Liver (tissue), 9 donors: ENCODE data around the gene KRTAP12-1. TPM values are rescaled to one million over a fixed set of nuclear protein-coding genes. Genes with fewer than 3 reads are reported as not detected.

Source experiments
- DNase-seq: peaks from one replicate; pipeline ENCODE4 v3.0.0-alpha.2; 2017; ENCODE audit warnings: low spot score
- H3K27ac ChIP-seq, 2 donors: one replicate each; pipeline ENCODE4 v1.7.0; 2013; ENCODE audit warnings: inconsistent platforms in 2 of 2, low read length in 2 of 2, control low read depth in 1 of 2, low read depth in 1 of 2, mild to moderate bottlenecking in 1 of 2
- H3K27me3 ChIP-seq, 4 donors: one replicate each; pipeline versions ENCODE4 v1.6.1 to v1.7.0; 2013; ENCODE audit warnings: low read length in 3 of 4, inconsistent platforms in 1 of 4, mild to moderate bottlenecking in 1 of 4, moderate library complexity in 1 of 4; ENCODE audit not compliant: control insufficient read depth in 4 of 4, insufficient read depth in 4 of 4
- H3K36me3 ChIP-seq, 4 donors: one replicate each; pipeline versions ENCODE4 v1.6.1 to v1.7.0; 2013; ENCODE audit warnings: low read length in 3 of 4, mild to moderate bottlenecking in 3 of 4, low read depth in 1 of 4, moderate library complexity in 1 of 4; ENCODE audit not compliant: control insufficient read depth in 4 of 4, insufficient read depth in 3 of 4
- H3K4me1 ChIP-seq, 4 donors: one replicate each; pipeline versions ENCODE4 v1.6.1 to v1.7.0; 2013; ENCODE audit warnings: low read length in 3 of 4, mild to moderate bottlenecking in 3 of 4, moderate library complexity in 1 of 4; ENCODE audit not compliant: control insufficient read depth in 4 of 4, insufficient read depth in 4 of 4
- H3K4me3 ChIP-seq, 3 donors: one replicate each; pipeline versions ENCODE4 v1.6.1 to v1.7.0; 2013; ENCODE audit warnings: low read length in 3 of 3, control low read depth in 1 of 3, low read depth in 1 of 3, mild to moderate bottlenecking in 1 of 3
- H3K9ac ChIP-seq, 2 donors: one replicate each; pipeline ENCODE4 v1.7.0; 2013; ENCODE audit warnings: low read length in 2 of 2, mild to moderate bottlenecking in 2 of 2, moderate library complexity in 2 of 2, control low read depth in 1 of 2, low read depth in 1 of 2
- H3K9me3 ChIP-seq, 4 donors: one replicate each; pipeline versions ENCODE4 v1.6.1 to v1.7.0; 2013; ENCODE audit warnings: low read length in 3 of 4; ENCODE audit not compliant: control insufficient read depth in 4 of 4
- ATF3 ChIP-seq: IDR thresholded peaks from 2 replicates; pipeline ENCODE4 v1.6.1; 2016; ENCODE audit warnings: antibody characterized with exemption
- EGR1 ChIP-seq, 2 donors: IDR thresholded peaks; 2 replicates each; pipeline ENCODE4 v1.6.1; 2016 to 2018; ENCODE audit warnings: antibody characterized with exemption in 2 of 2, low read depth in 2 of 2
- FOXA1 ChIP-seq: IDR thresholded peaks from 2 replicates; pipeline ENCODE4 v1.6.1; 2016; ENCODE audit warnings: antibody characterized with exemption
- FOXA2 ChIP-seq: IDR thresholded peaks from 2 replicates; pipeline ENCODE4 v1.6.1; 2016; ENCODE audit warnings: antibody characterized with exemption
- GABPA ChIP-seq, 2 donors: IDR thresholded peaks in 1 of 2; conservative IDR thresholded peaks in 1 of 2; 2 replicates each; pipeline ENCODE4 v1.6.1; 2016; ENCODE audit warnings: antibody characterized with exemption in 2 of 2, mild to moderate bottlenecking in 1 of 2, moderate library complexity in 1 of 2
- HNF4A ChIP-seq, 2 donors: conservative IDR thresholded peaks; 2 replicates each; pipeline ENCODE4 v1.6.1; 2016; ENCODE audit warnings: antibody characterized with exemption in 2 of 2, mild to moderate bottlenecking in 2 of 2
- HNF4G ChIP-seq: IDR thresholded peaks from 2 replicates; pipeline ENCODE4 v1.6.1; 2016; ENCODE audit warnings: antibody characterized with exemption
- JUND ChIP-seq, 2 donors: IDR thresholded peaks; 2 replicates each; pipeline ENCODE4 v1.6.1; 2016; ENCODE audit warnings: antibody characterized with exemption in 2 of 2
- MAX ChIP-seq: IDR thresholded peaks from 2 replicates; pipeline ENCODE4 v1.6.1; 2016; ENCODE audit warnings: antibody characterized with exemption
- NR2F2 ChIP-seq: IDR thresholded peaks from 2 replicates; pipeline ENCODE4 v1.6.1; 2016; ENCODE audit warnings: antibody characterized with exemption
- RAD21 ChIP-seq, 2 donors: IDR thresholded peaks; 2 replicates each; pipeline ENCODE4 v1.6.1; 2016; ENCODE audit warnings: antibody characterized with exemption in 2 of 2, mild to moderate bottlenecking in 2 of 2
- REST ChIP-seq: IDR thresholded peaks from 2 replicates; pipeline ENCODE4 v1.6.1; 2016; ENCODE audit warnings: antibody characterized with exemption, mild to moderate bottlenecking
- RXRA ChIP-seq, 2 donors: IDR thresholded peaks; 2 replicates each; pipeline ENCODE4 v1.6.1; 2017 to 2018; ENCODE audit warnings: antibody characterized with exemption in 2 of 2, mild to moderate bottlenecking in 1 of 2
- SP1 ChIP-seq: IDR thresholded peaks from 2 replicates; pipeline ENCODE4 v1.6.1; 2018; ENCODE audit warnings: antibody characterized with exemption, mild to moderate bottlenecking
- TAF1 ChIP-seq: conservative IDR thresholded peaks from 2 replicates; pipeline ENCODE4 v1.6.1; 2016; ENCODE audit warnings: antibody characterized with exemption, mild to moderate bottlenecking
- YY1 ChIP-seq: IDR thresholded peaks from 2 replicates; pipeline ENCODE4 v1.6.1; 2016; ENCODE audit warnings: antibody characterized with exemption, mild to moderate bottlenecking
- WGBS: extraction: QIAGEN DNeasy Blood & Tissue Kit; methylation state at CpG from one replicate; pipeline ENCODE4 v1.1.7; 2013; 5-methylcytosine and 5-hydroxymethylcytosine counted together
- polyA plus RNA-seq, 2 donors: library from polyadenylated mRNA; stranded (reverse) in 1 of 2; unstranded in 1 of 2; fragments of 200-250 nt in 1 of 2; fragments of >200 nt in 1 of 2; fragmentation: Nextera tagmentation in 1 of 2; extraction: Ambion mirVana in 1 of 2; gene quantifications; one replicate each; pipeline versions ENCODE4 v1.2.1 to v1.2.3, GENCODE V29; 2013 to 2015
- total RNA-seq, 2 donors: library from RNA; depleted of rRNA; stranded (reverse); fragments of >200 nt; gene quantifications; one replicate each; pipeline ENCODE4 v1.2.3, GENCODE V29; 2014
- TF ChIP-seq, protein P1 (sequence below): IDR thresholded peaks from 2 replicates; pipeline ENCODE4 v1.6.1; 2016; ENCODE audit warnings: antibody characterized with exemption
- TF ChIP-seq, protein P2 (sequence below): fragments of 150-350 bp; IDR thresholded peaks from 2 replicates; pipeline ENCODE4 v1.5.1; 2017; ENCODE audit warnings: improper control_type of control experiment, low read depth, low read length; ENCODE audit not compliant: missing input control
- donor health status: healthy.
- donor health status: healthy.
- donor health status: healthy.
- donor health status: healthy.
- donor health status: healthy.

Gene KRTAP12-1
- total and polyA plus RNA-seq, 4 donors, result not detected

GRCh38 chr21:44718093-44718492, 36.1 kb upstream of the KRTAP12-1 start:
- H3K9ac ChIP-seq, result no peak overlapping the region
- H3K27me3 ChIP-seq, result peaks cover 0 to 19% (median 4%) of the 10 kb centered on the region in 4 donors
- DNase-seq, result no peak
- H3K36me3 ChIP-seq, result no peaks in the 10 kb centered on the region
- H3K9me3 ChIP-seq, result no peaks in the 10 kb centered on the region
- H3K4me3 ChIP-seq, result no peak overlapping the region
- TF ChIP-seq, protein P1, sequence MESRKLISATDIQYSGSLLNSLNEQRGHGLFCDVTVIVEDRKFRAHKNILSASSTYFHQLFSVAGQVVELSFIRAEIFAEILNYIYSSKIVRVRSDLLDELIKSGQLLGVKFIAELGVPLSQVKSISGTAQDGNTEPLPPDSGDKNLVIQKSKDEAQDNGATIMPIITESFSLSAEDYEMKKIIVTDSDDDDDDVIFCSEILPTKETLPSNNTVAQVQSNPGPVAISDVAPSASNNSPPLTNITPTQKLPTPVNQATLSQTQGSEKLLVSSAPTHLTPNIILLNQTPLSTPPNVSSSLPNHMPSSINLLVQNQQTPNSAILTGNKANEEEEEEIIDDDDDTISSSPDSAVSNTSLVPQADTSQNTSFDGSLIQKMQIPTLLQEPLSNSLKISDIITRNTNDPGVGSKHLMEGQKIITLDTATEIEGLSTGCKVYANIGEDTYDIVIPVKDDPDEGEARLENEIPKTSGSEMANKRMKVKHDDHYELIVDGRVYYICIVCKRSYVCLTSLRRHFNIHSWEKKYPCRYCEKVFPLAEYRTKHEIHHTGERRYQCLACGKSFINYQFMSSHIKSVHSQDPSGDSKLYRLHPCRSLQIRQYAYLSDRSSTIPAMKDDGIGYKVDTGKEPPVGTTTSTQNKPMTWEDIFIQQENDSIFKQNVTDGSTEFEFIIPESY, result no peak
- TF ChIP-seq REST, result no peak
- no peak for TF ChIP-seq NR2F2
- H3K27ac ChIP-seq, result no peak overlapping the region
- WGBS, result 48% methylated on average over 2 of the region's 2 CpGs
- no peaks in the 10 kb centered on the region for H3K4me1 ChIP-seq

GRCh38 chr21:44716984-44717383, 35.0 kb upstream of the KRTAP12-1 start:
- Histone ChIP-seq H3K9me3 (no peaks in the 10 kb centered on the region), H3K27me3 (peaks cover 0 to 24% (median 7%) of the 10 kb centered on the region in 4 donors), H3K27ac (no peak overlapping the region), H3K9ac (no peak overlapping the region), H3K36me3 (no peaks in the 10 kb centered on the region), H3K4me1 (no peaks in the 10 kb centered on the region), H3K4me3 (no peak overlapping the region)
- DNase-seq, result no peak
- TF ChIP-seq HNF4G (no peak), NR2F2 (no peak), TAF1 (no peak), SP1 (no peak), MAX (no peak), FOXA2 (no peak), GABPA (IDR thresholded peaks at IDR 0.05 in 1 of 2, conservative IDR thresholded peaks at IDR 0.05 in 1 of 2) (no peak), RAD21 (IDR thresholded peaks at IDR 0.05) (no peak), HNF4A (conservative IDR thresholded peaks at IDR 0.05) (no peak), JUND (IDR thresholded peaks at IDR 0.05) (no peak), EGR1 (IDR thresholded peaks at IDR 0.05; ENCODE audit: low read depth in 2 of 2) (no peak), YY1 (no peak), REST (no peak), FOXA1 (no peak), ATF3 (no peak), RXRA (IDR thresholded peaks at IDR 0.05) (no peak)
- TF ChIP-seq, protein P1, result no peak
- TF ChIP-seq, protein P2, sequence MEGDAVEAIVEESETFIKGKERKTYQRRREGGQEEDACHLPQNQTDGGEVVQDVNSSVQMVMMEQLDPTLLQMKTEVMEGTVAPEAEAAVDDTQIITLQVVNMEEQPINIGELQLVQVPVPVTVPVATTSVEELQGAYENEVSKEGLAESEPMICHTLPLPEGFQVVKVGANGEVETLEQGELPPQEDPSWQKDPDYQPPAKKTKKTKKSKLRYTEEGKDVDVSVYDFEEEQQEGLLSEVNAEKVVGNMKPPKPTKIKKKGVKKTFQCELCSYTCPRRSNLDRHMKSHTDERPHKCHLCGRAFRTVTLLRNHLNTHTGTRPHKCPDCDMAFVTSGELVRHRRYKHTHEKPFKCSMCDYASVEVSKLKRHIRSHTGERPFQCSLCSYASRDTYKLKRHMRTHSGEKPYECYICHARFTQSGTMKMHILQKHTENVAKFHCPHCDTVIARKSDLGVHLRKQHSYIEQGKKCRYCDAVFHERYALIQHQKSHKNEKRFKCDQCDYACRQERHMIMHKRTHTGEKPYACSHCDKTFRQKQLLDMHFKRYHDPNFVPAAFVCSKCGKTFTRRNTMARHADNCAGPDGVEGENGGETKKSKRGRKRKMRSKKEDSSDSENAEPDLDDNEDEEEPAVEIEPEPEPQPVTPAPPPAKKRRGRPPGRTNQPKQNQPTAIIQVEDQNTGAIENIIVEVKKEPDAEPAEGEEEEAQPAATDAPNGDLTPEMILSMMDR, result no peak
